SK-N-SH (cell line): ENCODE results near the gene ACTN4. TPM values are rescaled to one million over a fixed set of nuclear protein-coding genes. Genes with fewer than 3 reads are reported as not detected.

Experiments
- CTCF ChIA-PET: fragments of 300-600, 350-600 bp; formaldehyde crosslinking; extraction: SDS; loops from one replicate; lab custom pipeline; 2021; lab: Yijun Ruan, JAX
- POLR2A ChIA-PET: fragments of 350-600 bp; sonication (Branson Sonifier 250); formaldehyde crosslinking; extraction: SDS; loops from one replicate; lab custom pipeline; 2020; ENCODE audit warnings: antibody characterized with exemption, inconsistent platforms; lab: Yijun Ruan, JAX
- DNase-seq: peaks from one replicate; pipeline ENCODE4 v3.0.0; 2012
- H2AFZ ChIP-seq: fragments of 200-600 bp; sonication (generic); 2 replicates; pipeline ENCODE4 v1.8.1; 2016; ENCODE audit warnings: antibody characterized with exemption, mild to moderate bottlenecking, low read depth
- H3F3A ChIP-seq: fragments of 200-600 bp; sonication (generic); replicated peaks from 2 replicates; pipeline ENCODE3; 2016; ENCODE audit warnings: antibody characterized with exemption, mild to moderate bottlenecking; ENCODE audit not compliant: insufficient read depth
- H3K27ac ChIP-seq, 2 experiments: fragments of 200-500 bp in 1 of 2; fragments of 200-600 bp in 1 of 2; sonication (Bioruptor generic) in 1 of 2; sonication (generic), shearing (Covaris generic) in 1 of 2; 2 replicates each; pipeline versions ENCODE4 v1.5.1 to v1.6.1; 2014 to 2016; ENCODE audit warnings: low read depth in 2 of 2, inconsistent platforms in 1 of 2, low read length in 1 of 2, mild to moderate bottlenecking in 1 of 2, mixed read lengths in 1 of 2
- H3K27me3 ChIP-seq: fragments of 200-600 bp; sonication (generic), shearing (Covaris generic); 2 replicates; pipeline ENCODE4 v1.6.1; 2016; ENCODE audit warnings: mixed run types; ENCODE audit not compliant: insufficient read depth
- H3K36me3 ChIP-seq, 2 experiments: fragments of 200-500 bp in 1 of 2; fragments of 200-600 bp in 1 of 2; sonication (Bioruptor generic) in 1 of 2; sonication (generic) in 1 of 2; replicated peaks in 1 of 2; 2 replicates each; pipeline versions ENCODE3 to v1.5.1; 2014 to 2016; ENCODE audit warnings: low read length in 1 of 2, mild to moderate bottlenecking in 1 of 2; ENCODE audit not compliant: insufficient read depth in 2 of 2, control insufficient read depth in 1 of 2
- H3K4me1 ChIP-seq, 2 experiments: fragments of 200-500 bp in 1 of 2; fragments of 200-600 bp in 1 of 2; sonication (Bioruptor generic) in 1 of 2; sonication (generic), shearing (Covaris generic) in 1 of 2; 2 replicates each; pipeline versions ENCODE4 v1.5.1 to v1.6.1; 2014 to 2016; ENCODE audit warnings: low read depth in 1 of 2, low read length in 1 of 2, mixed run types in 1 of 2; ENCODE audit not compliant: insufficient read depth in 2 of 2, control insufficient read depth in 1 of 2
- H3K4me2 ChIP-seq: fragments of 200-600 bp; sonication (generic), shearing (Covaris generic); 2 replicates; pipeline ENCODE4 v1.6.1; 2017; ENCODE audit warnings: mixed run types
- H3K4me3 ChIP-seq, 2 experiments: fragments of 200-500 bp in 1 of 2; fragments of 200-600 bp in 1 of 2; sonication (Bioruptor generic) in 1 of 2; sonication (generic), shearing (Covaris generic) in 1 of 2; 2 replicates each; pipeline versions ENCODE4 v1.5.1 to v1.8.1; 2014 to 2016; ENCODE audit warnings: low read depth in 2 of 2, inconsistent platforms in 1 of 2, low read length in 1 of 2, mild to moderate bottlenecking in 1 of 2, mixed read lengths in 1 of 2, moderate library complexity in 1 of 2
- H3K79me2 ChIP-seq: fragments of 200-600 bp; sonication (generic); 2 replicates; pipeline ENCODE4 v1.8.1; 2017; ENCODE audit warnings: mild to moderate bottlenecking; ENCODE audit not compliant: insufficient read depth
- H3K9ac ChIP-seq: fragments of 200-600 bp; sonication (generic); 2 replicates; pipeline ENCODE4 v1.6.1; 2017; ENCODE audit warnings: mixed run types
- H3K9me2 ChIP-seq: fragments of 200-600 bp; sonication (generic); 2 replicates; pipeline ENCODE4 v1.6.1; 2017; ENCODE audit warnings: mixed run types
- H3K9me3 ChIP-seq: fragments of 200-600 bp; sonication (generic); 2 replicates; pipeline ENCODE4 v1.6.1; 2017; ENCODE audit warnings: mixed run types, mild to moderate bottlenecking, moderate library complexity
- H4K20me1 ChIP-seq: fragments of 200-600 bp; sonication (generic); 2 replicates; pipeline ENCODE4 v1.6.1; 2017; ENCODE audit warnings: mild to moderate bottlenecking, mixed run types; ENCODE audit not compliant: insufficient read depth
- ELF1 ChIP-seq: IDR thresholded peaks from 2 replicates; pipeline ENCODE4 v1.4.0; 2012
- EP300 ChIP-seq, 2 experiments: IDR thresholded peaks; 2 replicates each; pipeline versions ENCODE4 v1.4.0 to v1.6.1; 2012; ENCODE audit warnings: borderline replicate concordance in 1 of 2, low read depth in 1 of 2, low read length in 1 of 2
- FOSL2 ChIP-seq: IDR thresholded peaks from 2 replicates; pipeline ENCODE4 v1.4.0; 2012; ENCODE audit warnings: low read depth, mild to moderate bottlenecking, moderate library complexity, borderline replicate concordance
- FOXJ3 ChIP-seq: sonication (generic); formaldehyde crosslinking; IDR thresholded peaks from 2 replicates; pipeline ENCODE4 v1.5.1; 2020; ENCODE audit warnings: mild to moderate bottlenecking, missing genetic modification reagents
- FOXM1 ChIP-seq: IDR thresholded peaks from 2 replicates; pipeline ENCODE4 v1.4.0; 2012; ENCODE audit warnings: low read depth, mild to moderate bottlenecking
- GATA2 ChIP-seq: sonication (generic); formaldehyde crosslinking; IDR thresholded peaks from 2 replicates; pipeline ENCODE4 v1.5.0; 2020; ENCODE audit warnings: mild to moderate bottlenecking, missing genetic modification reagents
- IRF3 ChIP-seq: fragments of 150-350 bp; IDR thresholded peaks from 2 replicates; pipeline ENCODE4 v1.6.1; 2016; ENCODE audit warnings: mild to moderate bottlenecking, low read depth, low read length
- MAX ChIP-seq: IDR thresholded peaks from 2 replicates; pipeline ENCODE4 v1.4.0; 2012; ENCODE audit warnings: low read depth
- MEF2A ChIP-seq: IDR thresholded peaks from 2 replicates; pipeline ENCODE4 v1.4.0; 2012; ENCODE audit warnings: low read depth, borderline replicate concordance
- PBX3 ChIP-seq: IDR thresholded peaks from 2 replicates; pipeline ENCODE4; 2012
- RAD21 ChIP-seq: IDR thresholded peaks from 2 replicates; pipeline ENCODE4 v1.6.1; 2012; ENCODE audit warnings: mild to moderate bottlenecking, low read length
- RCOR1 ChIP-seq: fragments of 150-350 bp; IDR thresholded peaks from 2 replicates; pipeline ENCODE4 v1.6.1; 2017; ENCODE audit warnings: antibody characterized with exemption, low read length
- RFX5 ChIP-seq: IDR thresholded peaks from 2 replicates; pipeline ENCODE4 v1.6.1; 2012; ENCODE audit warnings: mild to moderate bottlenecking, improper control_type of control experiment, low read length
- SIN3A ChIP-seq: IDR thresholded peaks from 2 replicates; pipeline ENCODE4 v1.6.1; 2012; ENCODE audit warnings: low read depth, mild to moderate bottlenecking, low read length, moderate library complexity, borderline replicate concordance
- SMC3 ChIP-seq: IDR thresholded peaks from 2 replicates; pipeline ENCODE4 v1.6.1; 2012; ENCODE audit warnings: low read depth, low read length, improper control_type of control experiment
- TCF12 ChIP-seq: IDR thresholded peaks from 2 replicates; pipeline ENCODE4 v1.4.0; 2012
- TEAD4 ChIP-seq: IDR thresholded peaks from 2 replicates; pipeline ENCODE4 v1.4.0; 2012; ENCODE audit warnings: mild to moderate bottlenecking, borderline replicate concordance; ENCODE audit not compliant: insufficient read depth
- USF1 ChIP-seq: IDR thresholded peaks from 2 replicates; pipeline ENCODE4 v1.4.0; 2012; ENCODE audit warnings: low read depth, borderline replicate concordance
- USF2 ChIP-seq: fragments of 150-350 bp; IDR thresholded peaks from 2 replicates; pipeline ENCODE4 v1.6.1; 2017; ENCODE audit warnings: antibody characterized with exemption, low read length, low read depth, borderline replicate concordance
- WGBS: methylation state at CpG from one replicate; pipeline ENCODE4 v1.1.6; 2017; ENCODE audit warnings: low lambda C conversion rate; 5-methylcytosine and 5-hydroxymethylcytosine counted together
- polyA plus RNA-seq, 3 experiments: library from polyadenylated mRNA; depleted of rRNA; stranded (reverse); fragments of >200 nt; gene quantifications; 2 replicates each; pipeline ENCODE4 v1.2.3, GENCODE V29; 2012

Gene ACTN4
- polyA plus RNA-seq, 1 of the 3 experiments (the other 2 are of a cell fraction) = 598 TPM

GRCh38 chr19:38699027-38699346 is 51.5 kb downstream of the ACTN4 start:
- peaks cover 31 to 55% of the 10 kb centered on the region in 2 experiments for H3K36me3 ChIP-seq

More at GRCh38 chr19:38699027-38699346, 51.5 kb downstream of the ACTN4 start:
- peaks cover 4 to 44% of the 10 kb centered on the region in 2 experiments; a peak in 3 of 4 replicates for H3K4me1 ChIP-seq
- 82% methylated on average over 7 of the region's 7 CpGs for WGBS
- H4K20me1 ChIP-seq = peaks cover 43% of the 10 kb centered on the region
- H3K4me2 ChIP-seq = no peak overlapping the region
- peaks cover 100% of the 10 kb centered on the region for H3K79me2 ChIP-seq
- peaks cover 3% of the 10 kb centered on the region for H3F3A ChIP-seq
- H3K9ac ChIP-seq = no peak overlapping the region
- H3K27ac ChIP-seq = no peak overlapping the region
- H3K4me3 ChIP-seq = no peak overlapping the region
- ChIA-PET POLR2A (no interaction called here), CTCF (interaction anchor here (0.8 kb wide), 1 partner anchor 31 kb away, joined by 3 read pairs; no protein-coding TSS in a partner anchor)
- no peaks in the 10 kb centered on the region for H3K27me3 ChIP-seq
- no peaks in the 10 kb centered on the region for H3K9me3 ChIP-seq
- DNase-seq = no peak
- H2AFZ ChIP-seq = no peak overlapping the region
- no peaks in the 10 kb centered on the region for H3K9me2 ChIP-seq
- no peak for TF ChIP-seq USF2
- no peak for TF ChIP-seq RFX5
- no peak for TF ChIP-seq FOSL2
- no peak for TF ChIP-seq MAX
- TF ChIP-seq PBX3 = no peak
- no peak for TF ChIP-seq USF1
- TF ChIP-seq FOXJ3 = no peak
- no peak for TF ChIP-seq TEAD4
- TF ChIP-seq MEF2A = no peak
- no peak for TF ChIP-seq RAD21
- TF ChIP-seq GATA2 = no peak
- TF ChIP-seq IRF3 = no peak
- TF ChIP-seq RCOR1 = no peak
- no peak for TF ChIP-seq SIN3A
- TF ChIP-seq FOXM1 = no peak
- TF ChIP-seq EP300 (IDR thresholded peaks at IDR 0.05; ENCODE audit: borderline replicate concordance in 1 of 2, low read depth in 1 of 2, low read length in 1 of 2) = no peak
- no peak for TF ChIP-seq SMC3
- no peak for TF ChIP-seq TCF12
- TF ChIP-seq ELF1 = no peak
